Activated T-cell treated with anti-CD3 and anti-CD28 coated beads, Interleukin-2, amount 50 U/mL, for 4 hours (primary cell): ENCODE results near the gene RELN. TPM values are rescaled to one million over a fixed set of nuclear protein-coding genes. Genes with fewer than 3 reads are reported as not detected.

Experiments
- total RNA-seq, 3 donors: library from RNA; stranded (reverse); gene quantifications; one replicate each; pipeline ENCODE4 v1.2.1, GENCODE V29; 2021

Gene RELN
- total RNA-seq, 3 donors from 2014 or later = 0.15 to 0.24 (median 0.22) TPM

Other genes with a start within 250 kb of the RELN start
- 10 to 100 TPM; 36.1 to 39.7 (median 38.6) TPM for gene ORC5, start 218.4 kb upstream of the RELN start, total RNA-seq